PC-3 (cell line): ENCODE measurements around the gene FBXO48.

Experiments used
- EZH2 ChIP-seq: fragments of 300-600 bp; sonication (generic); IDR thresholded peaks from one replicate; pipeline ENCODE4 v1.6.1; 2017; ENCODE audit warnings: antibody characterized with exemption, mild to moderate bottlenecking, low read length; ENCODE audit not compliant: unreplicated experiment
- EZH2phosphoT487 ChIP-seq: fragments of 300-600 bp; sonication (generic); IDR thresholded peaks from 2 replicates; pipeline ENCODE4 v1.6.1; 2018; ENCODE audit warnings: mild to moderate bottlenecking, antibody characterized with exemption, low read length, borderline replicate concordance
- TF ChIP-seq, protein P1 (sequence below): fragments of 300-600 bp; sonication (generic); conservative IDR thresholded peaks from 2 replicates; pipeline ENCODE4 v1.5.1; 2017; ENCODE audit warnings: antibody characterized with exemption, low read depth, mild to moderate bottlenecking, low read length

- TF ChIP-seq, protein P1, sequence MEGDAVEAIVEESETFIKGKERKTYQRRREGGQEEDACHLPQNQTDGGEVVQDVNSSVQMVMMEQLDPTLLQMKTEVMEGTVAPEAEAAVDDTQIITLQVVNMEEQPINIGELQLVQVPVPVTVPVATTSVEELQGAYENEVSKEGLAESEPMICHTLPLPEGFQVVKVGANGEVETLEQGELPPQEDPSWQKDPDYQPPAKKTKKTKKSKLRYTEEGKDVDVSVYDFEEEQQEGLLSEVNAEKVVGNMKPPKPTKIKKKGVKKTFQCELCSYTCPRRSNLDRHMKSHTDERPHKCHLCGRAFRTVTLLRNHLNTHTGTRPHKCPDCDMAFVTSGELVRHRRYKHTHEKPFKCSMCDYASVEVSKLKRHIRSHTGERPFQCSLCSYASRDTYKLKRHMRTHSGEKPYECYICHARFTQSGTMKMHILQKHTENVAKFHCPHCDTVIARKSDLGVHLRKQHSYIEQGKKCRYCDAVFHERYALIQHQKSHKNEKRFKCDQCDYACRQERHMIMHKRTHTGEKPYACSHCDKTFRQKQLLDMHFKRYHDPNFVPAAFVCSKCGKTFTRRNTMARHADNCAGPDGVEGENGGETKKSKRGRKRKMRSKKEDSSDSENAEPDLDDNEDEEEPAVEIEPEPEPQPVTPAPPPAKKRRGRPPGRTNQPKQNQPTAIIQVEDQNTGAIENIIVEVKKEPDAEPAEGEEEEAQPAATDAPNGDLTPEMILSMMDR, result no peak
- TF ChIP-seq EZH2 (no peak), EZH2phosphoT487 (no peak)
These were observed 18.1 kb downstream of the FBXO48 start for GRCh38 chr2:68448671-68449653.
